ENCODE results near the gene ZC3H4.

Gene ZC3H4

DNA sequence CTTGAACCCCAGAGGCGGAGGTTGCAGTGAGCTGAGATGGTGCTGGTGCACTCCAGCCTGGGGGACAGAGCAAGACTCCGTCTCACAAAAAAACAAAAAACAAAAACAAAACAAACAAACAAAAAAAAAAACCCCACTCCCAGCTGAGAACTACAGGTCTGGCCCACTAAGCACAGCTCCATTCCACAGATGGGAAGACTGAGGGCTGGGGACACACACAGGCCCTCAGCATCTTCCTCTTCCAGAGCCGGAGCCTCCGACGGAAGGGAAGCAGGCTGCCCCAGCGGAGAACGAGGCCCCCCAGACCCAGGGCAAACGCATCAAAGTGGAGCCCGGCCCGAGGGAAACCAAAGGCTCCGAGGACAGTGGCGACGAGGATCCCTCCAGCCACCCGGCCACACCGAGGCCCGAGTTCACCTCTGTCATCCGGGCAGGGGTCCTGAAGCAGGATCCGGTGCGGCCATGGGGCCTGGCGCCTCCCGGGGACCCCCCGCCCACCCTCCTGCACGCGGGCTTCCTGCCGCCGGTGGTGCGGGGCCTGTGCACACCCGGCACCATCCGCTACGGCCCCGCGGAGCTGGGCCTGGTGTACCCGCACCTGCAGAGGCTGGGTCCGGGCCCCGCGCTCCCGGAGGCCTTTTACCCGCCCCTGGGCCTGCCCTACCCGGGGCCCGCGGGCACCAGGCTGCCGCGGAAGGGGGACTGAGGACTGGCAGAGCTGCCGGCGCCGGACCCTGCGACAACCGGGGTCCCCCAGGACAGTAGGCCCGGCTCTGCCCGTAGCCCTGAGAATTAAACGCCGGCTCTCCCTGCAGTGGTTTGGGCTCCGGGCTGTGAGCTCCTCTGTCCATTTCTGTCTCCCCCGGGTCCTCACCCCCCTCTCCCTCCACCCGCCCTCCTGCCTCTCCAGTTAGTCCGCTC is 68.4 kb downstream of the ZC3H4 start:
- DNase-seq, result no peak

DNA sequence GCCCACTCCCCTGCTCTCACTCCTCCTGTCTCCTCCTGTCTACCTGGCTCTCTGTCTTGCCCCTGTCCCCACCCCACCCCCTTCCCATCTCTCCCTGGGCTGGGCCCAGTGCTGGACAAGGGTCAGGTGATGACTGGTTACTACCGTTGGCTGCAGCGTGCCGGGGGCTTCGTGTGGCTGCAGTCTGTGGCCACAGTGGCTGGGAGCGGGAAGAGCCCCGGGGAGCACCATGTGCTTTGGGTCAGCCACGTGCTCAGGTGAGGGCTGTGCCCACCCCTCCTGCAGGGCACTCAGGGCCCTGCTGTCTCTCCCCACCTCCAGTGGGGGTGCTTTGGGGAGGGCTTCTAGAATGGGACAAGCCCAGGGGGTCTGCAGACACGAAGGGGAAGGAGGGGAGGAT is 72.7 kb downstream of the ZC3H4 start:
- no peak for DNase-seq

DNA sequence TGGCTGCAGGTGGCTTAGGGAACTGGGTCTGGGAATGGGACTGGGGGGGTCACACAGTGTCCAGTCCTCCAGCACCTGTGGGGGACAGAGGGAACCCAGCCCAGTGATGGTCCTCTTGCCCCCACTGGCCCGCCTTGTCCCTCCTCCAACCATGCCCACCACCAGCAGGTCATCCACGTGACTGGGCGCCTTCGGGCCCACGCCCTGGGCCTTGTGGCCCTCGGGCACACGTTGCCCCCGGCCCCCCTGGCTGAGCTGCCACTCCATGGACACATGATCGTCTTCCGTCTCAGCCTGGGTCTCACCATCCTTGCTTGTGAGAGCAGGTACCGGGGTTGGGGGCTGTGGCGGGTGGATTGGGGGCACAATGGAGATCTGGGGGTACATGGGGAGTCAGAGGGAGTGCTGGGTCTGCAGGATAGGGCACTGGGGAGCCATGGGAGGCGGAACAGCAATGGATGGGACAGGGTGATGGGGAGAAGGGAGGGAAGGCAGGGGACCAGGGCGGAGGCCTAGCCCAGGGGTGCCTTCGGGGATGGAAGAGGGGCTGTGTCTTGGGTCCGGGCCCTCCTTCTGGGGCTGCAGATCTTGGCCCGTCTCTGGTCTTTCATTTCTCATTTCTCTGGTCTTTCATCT is 74.2 kb downstream of the ZC3H4 start:
- DNase-seq, result no peak

DNA sequence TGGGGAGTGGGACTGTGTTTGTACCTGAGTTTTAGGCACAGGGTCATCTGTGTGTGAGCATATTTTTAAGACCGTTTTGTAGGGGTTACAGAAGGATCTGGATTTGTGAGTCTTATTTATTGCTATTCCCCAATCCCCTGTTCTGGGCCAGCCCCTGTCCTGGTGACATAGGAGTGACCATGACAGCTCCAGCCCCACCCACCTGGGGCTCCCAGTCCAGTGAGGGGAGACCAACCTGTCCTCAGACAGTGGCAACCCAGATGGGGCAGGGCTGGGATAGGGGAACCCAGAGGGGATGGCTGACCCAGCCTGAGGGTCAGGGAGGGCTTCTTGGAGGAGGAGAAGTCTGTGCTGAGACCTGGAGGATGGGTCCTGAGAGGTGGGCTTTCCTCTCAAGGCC is 75.8 kb downstream of the ZC3H4 start:
- DNase-seq, result no peak

DNA sequence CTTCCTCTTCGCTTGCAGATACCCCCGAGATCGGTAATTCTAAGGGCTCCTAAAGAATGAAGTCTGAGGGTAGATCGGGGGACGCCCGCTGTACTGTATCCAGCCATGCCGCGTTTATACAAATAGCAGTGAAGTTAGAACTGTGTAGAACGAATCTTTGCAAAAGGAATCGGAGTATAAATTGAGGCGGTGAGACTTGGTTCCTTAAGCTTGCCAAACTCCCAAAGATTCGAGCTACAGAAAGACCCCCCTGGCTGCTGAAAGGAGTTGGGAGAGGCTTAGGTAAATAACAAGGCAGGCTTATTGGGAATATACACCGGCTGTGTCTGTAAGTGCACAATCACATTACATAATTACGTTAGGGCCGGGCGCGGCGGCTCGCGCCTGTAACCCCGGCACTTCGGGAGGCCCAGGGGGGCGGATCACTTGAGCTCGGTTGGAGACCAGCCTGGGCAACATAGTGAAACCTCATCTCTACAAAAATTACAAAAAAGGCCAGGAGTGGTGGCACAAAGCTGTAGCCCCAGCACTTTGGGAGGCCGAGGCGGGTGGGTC is 77.4 kb downstream of the ZC3H4 start:
- no peak for DNase-seq

DNA sequence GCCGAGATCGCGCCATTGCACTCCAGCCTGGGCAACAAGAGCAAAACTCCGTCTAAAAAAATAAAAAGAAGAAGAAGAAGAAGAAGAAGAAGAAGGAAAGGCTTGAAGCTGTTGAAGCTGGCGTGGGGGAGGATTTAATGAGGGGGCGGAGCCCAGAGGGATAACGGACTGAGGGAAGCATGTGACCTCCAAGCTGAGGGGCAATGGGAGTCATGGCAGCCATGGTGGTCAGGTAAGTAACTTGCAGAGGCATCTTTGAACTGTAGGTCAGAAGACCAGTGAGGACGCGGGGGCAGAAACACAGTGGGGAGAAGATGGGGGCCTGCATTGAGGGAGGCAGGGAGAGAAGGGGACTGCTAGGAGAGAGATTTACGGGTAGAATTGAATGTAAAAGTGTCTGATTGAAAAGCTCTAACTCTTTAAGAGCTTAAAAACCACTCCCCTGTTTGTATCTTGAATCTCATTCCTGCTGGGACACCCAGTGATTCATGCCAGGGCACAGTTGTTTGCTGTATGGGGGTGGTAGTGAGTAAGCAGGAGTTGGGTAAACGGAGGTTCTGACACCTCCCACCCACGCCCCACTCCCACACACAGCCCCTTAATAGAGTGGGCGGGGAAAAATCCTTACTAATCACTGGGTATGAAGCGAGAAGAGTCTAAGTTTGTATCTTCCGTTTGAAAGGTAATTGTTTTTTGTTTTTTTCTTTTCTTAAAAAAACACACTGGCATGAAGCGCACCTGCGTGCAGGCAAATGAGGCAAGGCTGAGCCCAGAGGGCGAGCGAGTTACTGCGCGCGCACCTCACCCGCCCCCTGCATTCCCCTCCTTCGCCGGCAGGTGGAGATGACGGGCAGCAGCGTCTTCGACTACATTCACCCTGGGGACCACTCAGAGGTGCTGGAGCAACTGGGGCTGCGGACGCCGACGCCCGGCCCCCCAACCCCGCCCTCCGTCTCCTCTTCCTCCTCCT is 78.2 kb downstream of the ZC3H4 start:
- peak; percentile 94 for DNase-seq

DNA sequence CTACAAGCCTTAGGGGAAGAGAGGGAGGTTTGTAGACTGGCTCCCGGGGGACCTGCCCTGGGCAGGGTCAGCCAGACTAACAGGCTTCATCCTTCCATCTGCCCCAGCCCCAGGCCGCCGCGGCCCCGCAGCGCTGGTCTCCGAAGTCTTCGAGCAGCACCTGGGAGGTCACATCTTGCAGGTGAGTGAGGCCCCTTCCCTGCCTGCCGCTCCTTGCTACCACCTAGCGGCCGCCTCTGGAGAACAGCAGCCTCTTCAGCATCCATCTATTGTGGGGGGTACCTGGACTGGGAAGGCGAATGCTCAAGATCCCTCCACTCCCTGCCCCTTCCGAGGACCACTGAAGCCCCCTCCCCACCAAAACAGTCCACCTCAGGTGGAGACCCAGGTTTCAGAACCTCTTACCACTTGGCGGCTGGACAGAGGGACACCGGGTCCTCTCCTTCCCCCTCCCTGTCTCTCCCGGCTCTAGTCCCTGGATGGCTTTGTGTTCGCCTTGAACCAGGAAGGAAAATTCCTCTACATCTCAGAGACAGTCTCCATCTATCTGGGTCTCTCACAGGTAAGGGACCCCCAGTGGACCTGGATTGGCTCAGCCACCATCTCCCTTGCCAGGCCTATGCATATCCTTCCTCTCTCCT is 81.3 kb downstream of the ZC3H4 start:
- DNase-seq, result no peak

DNA sequence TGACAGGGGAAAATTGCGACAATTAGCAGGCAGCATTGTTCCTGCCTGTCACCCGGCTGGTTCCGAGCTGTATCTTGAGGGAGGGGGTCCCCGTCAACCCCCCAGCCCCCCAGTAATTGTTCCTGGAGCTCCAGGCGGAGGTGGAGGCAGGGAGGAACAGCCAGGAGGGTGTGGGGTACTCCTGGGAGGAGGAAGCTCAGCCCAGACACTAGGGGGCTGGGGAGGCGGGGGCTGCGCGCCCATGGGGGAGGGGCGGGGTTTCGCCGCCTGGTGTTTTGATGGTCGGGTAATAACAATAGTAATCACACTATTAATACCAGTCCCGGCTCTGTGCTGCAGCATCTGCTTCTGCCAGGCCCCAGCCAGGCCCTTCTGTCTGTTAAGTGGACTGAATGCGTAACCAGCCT is 85.4 kb downstream of the ZC3H4 start:
- DNase-seq, result no peak

DNA sequence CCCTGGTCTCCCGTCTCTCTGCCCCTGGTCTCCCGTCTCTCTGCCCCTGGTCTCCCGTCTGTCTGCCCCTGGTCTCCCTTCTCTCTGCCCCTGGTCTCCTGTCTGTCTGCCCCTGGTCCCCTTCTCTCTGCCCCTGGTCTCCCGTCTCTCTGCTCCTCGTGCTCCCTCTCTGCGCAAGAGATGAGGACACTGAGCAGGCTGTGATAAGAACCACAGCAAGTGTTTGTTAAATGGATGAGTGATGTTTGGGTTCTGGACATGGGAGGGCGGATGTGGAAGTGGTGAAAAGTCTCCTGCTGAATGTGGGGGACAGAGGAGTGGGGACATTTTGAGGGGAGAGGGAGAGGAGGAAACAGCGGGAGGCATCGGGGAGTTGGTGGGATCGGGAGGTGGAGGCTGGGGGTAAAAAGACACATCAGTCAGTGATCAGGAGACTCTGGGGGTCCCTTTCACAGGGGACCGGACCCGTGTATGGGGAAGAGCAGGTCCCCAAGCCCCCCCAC is 85.9 kb downstream of the ZC3H4 start:
- no peak for DNase-seq

DNA sequence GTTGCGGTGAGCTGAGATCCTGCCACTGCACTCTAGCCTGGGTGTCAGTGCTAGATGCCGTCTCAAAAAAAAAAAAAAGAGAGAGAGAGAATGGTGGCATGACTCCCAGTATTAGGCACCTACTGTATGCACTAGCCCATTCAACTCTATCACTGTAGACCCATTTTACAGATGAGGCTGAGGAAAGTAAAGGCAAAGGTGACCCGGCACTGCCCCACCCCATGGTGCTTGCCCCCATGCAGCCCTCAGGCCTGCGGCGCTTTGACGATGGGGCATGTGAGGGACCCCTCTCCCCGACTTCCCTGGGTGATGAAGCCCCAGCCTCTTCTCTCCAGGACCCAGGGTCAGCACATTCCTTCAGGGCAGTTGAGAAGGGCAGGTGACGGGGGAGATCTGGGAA is 86.7 kb downstream of the ZC3H4 start:
- no peak for DNase-seq

DNA sequence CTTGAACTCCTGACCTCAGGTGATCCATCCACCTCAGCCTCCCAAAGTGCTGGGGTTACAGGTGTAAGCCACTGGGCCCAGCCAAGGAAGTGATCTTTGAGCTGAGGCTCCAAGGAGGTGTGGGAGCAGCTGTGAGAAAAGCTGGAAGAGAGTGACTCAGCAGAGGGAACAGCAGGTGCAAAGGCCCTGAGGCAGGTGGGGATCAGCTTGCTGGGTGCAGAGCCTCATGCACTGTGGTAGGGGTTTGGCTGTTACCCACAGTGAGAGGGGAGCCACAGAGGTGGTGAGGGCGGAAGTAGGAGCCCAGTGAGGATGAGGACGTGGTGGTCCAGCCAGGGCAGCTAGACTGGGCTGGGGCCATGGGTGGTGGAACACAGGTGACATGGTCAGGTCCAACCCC is 87.4 kb downstream of the ZC3H4 start:
- no peak for DNase-seq

DNA sequence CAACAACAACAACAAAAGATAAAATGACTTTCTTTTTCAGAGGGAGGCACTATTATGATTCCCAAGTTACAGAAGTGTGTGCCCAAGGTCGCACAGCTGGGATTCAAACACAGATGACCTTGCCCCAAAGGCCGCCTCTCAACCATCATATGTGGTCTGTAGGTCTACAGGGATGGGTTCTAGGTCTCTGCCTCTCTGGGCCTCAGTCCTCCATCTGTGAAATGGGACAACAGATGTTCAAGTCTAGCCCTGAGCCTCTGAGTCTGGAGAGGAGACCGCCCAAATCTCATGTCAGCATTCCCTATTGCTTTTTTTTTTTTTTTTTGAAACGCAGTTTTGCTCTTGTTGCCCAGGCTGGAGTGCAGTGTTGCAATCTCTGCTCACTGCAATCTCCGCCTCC is 89.1 kb downstream of the ZC3H4 start:
- no peak for DNase-seq

DNA sequence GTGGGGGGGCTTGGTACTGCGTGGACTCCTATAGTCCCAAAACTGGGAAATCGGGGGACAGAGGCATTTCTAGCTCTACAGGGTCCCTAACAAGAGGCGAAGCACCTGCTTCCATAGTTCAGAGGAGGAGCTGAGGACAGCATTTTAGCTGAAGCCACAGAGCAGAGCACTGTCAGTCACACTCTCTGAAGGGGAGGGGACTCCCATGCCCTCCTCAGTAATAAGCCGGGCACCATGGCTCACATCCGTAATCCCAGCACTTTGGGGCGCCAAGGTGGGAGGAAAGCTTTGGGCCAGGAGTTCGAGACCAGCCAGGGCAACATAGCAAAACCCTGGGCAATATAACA is 90.2 kb downstream of the ZC3H4 start:
- DNase-seq, result no peak

DNA sequence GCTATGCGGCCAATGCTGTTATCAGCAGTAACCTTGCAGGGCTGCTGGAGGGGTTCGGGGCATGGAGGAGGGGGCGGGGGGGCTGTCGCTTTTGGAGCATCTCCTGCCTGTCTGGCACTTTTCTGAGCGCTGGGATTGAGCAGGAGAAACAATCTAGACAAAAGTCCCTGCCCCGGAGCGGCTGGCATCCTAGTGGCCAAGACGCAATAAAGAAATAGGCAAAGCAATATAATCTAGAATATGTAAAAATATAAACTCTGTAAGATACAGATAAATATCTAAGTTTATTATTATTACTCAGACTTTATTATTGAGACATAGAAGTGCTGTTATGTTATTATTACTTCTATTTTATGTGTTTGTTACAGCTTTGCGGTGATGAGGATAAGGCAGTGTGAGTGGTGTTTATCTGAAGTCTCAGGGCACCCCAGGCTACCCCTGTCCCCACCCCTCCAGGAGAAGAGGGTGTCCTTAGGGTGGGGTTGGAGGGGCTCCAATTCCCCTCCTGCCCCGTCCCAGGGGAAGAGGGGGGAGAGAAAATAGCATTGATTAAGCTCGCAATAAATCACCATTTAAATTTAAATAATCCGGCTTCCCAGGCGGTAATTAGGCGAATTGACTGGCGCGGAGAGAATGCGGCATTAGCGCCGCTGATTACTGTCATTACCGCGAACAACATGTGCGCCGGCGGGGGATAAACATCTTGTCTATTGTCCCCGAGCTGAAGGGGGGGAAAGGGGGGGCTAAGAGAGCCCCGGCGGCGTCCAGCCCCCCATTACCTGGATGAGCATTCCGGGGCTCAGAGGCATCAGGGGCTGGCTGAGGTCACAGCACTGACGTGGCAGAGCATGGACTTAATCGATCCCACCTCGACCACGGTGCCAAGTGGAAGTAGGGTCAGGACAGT is 90.8 kb downstream of the ZC3H4 start:
- no peak for DNase-seq

DNA sequence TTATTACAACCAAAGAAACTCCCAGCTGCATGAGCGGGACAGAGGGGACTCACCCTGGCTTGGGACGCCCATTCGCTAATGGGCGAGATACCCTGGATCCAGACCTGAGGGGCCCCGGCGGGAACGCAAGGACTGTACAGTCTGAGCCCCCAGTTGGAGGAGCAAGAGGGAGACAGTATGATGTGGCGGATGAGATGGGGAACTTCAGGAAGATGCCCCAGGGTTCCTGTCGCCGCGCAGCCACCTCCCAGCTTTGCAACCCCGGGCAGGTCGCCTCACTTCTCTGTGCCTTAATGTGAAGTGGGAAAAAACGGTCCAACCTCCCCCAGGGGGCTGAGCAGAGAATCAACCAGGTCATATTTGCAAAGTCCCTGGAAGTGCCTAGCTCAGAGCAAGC is 91.4 kb downstream of the ZC3H4 start:
- no peak for DNase-seq

DNA sequence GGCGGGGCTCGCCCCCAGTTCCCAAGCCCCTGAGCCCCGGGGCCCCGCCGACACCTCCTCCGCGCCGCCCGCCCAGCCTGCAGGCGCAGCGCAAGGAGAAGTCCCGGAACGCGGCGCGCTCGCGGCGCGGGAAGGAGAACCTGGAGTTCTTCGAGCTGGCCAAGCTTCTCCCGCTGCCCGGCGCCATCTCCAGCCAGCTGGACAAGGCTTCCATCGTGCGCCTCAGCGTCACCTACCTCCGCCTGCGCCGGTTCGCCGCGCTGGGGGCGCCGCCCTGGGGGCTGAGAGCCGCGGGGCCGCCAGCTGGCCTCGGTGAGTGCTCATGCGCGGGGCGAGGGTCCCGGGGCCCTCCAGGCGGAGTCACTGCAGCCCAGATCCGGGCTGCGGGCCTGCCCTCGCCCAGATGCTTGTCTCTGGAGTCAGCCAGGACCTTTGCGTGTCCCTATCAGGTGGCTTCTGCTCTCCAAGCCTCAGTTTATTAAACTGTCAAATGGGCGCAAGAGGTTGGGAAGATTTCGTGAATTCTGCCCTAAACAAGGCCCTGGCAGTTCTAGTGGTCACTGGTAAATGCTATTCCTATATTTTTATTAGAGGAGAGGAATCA is 91.9 kb downstream of the ZC3H4 start:
- DNase-seq, result no peak

DNA sequence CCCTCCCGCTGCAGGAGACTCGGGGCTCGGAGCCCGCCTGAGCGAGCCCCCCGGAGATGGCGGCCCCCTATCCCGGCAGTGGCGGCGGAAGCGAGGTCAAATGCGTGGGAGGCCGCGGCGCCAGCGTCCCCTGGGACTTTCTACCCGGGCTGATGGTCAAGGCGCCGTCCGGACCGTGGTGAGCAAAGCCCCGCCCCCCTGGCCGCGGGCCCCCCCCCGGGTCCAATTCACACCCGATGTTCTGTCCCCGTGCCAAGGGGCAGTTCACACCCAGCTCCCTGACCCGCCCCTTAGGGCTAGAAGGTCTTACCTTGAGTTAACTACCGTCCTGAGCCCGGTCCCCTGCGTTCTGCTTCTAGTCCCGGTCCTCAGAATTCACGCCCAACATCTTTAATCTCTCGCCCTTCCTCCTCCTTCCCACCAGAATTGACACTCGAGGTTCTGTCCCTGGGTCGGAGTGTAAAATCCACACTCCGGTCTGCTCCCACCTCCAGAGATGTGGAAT is 92.5 kb downstream of the ZC3H4 start:
- DNase-seq, result no peak

DNA sequence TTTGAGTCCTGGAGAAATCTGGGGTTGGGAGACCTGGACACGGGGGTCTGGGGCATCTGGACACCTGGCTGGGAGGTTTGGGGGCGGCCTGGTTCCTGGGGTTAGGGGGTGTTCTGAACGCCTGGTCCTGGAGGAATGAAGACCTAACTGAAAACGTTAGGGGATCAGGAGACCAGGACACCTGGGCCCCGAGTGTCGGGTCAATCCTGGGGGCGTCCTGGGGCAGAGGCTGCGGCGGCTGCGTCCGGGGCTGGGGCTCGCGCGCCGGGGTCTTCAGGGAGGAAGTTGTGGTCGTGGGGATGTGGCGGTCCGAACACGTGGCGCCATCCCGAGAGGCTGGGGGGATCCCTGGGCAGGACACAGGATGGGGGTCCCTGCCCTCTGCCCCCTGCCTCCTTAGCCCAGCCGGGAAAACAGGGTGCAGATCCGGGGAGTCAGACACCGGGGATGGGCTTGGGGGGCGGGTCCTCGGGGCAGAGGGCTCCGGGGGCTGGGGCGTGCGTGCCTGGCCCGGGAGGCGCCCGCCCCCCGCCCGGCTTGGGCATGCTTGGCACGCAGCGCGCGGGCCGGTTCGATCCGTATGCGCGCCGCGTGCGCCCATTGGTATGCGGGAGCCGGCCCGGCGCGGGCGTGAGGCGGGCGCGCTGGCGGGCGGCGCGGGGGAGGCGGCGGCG is 93.3 kb downstream of the ZC3H4 start:
- DNase-seq, result no peak

DNA sequence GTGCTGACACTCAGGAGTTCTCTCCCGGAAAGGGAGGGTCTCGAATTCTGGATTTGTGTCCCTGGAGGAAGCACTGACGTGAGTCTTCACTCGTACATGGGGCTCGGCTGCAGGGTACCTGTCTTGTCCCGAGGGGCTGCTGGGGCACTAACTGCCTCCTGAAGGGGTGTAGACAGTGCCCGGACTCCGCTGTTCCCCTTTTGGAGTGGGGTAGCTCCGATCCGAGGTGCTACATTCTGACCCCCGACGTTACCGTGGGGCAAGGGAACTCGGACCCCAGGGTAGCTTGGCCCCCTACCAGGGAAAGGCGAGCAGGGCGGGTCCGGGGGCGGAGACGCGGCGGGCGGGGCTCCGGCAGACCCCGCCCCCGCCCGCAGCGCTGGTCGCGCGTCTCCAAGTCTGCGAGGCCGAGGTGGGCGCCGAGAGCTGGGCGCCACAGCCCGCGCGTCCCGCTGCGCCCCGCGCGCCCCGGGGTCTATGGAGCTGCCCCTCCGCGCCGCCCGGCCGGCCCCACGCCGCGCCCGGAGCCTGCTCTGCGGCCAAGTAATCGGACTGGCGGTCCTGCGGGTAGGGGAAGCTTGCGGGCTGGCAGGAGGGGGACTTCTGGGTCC is 94.0 kb downstream of the ZC3H4 start, which contains the start of gene NPAS1:
TSS of gene NPAS1 (plus strand) at position 407 of the 611 bp plus-strand sequence. CDS start 1,211 bp downstream, outside the sequence.
- no peak for DNase-seq
